GM12878 (cell line): ENCODE results near the gene FOXA2. TPM values are rescaled to one million over a fixed set of nuclear protein-coding genes. Genes with fewer than 3 reads are reported as not detected.

ENCODE experiments used
- ATAC-seq: fragments of 200-7000 bp; cut with Tn5 transposase; 3 replicates; pipeline ENCODE4 v1.9.1; 2020; ENCODE audit warnings: mild to moderate bottlenecking, moderate library complexity
- BruUV-seq: library from RNA; stranded (reverse); fragments of 400-500 nt; replicated peaks from 2 replicates; lab custom pipeline; 2021; lab: Mats Ljungman, UMichigan
- CTCF ChIA-PET: fragments of 300-600 bp; sonication (Branson Sonifier 250); formaldehyde crosslinking; extraction: SDS; loops from one replicate; lab custom pipeline; 2021; ENCODE audit warnings: inconsistent platforms; lab: Yijun Ruan, JAX
- POLR2A ChIA-PET: fragments of 350-600 bp; formaldehyde crosslinking; extraction: SDS; loops from one replicate; lab custom pipeline; 2021; ENCODE audit warnings: inconsistent platforms; lab: Charles Lee
- RAD21 ChIA-PET: fragments of 300-600 bp; sonication (Branson Sonifier 250); formaldehyde crosslinking; loops from one replicate; lab custom pipeline; 2023; ENCODE audit warnings: antibody characterized with exemption; ENCODE audit not compliant: unreplicated experiment; lab: Charles Lee
- SMC1A ChIA-PET: fragments of 300-600 bp; sonication (Branson Sonifier 250); formaldehyde crosslinking; loops from one replicate; lab custom pipeline; 2023; ENCODE audit not compliant: unreplicated experiment, uncharacterized antibody; lab: Charles Lee
- DNase-seq: peaks from one replicate; pipeline ENCODE4 v3.0.0-alpha.2; 2011; ENCODE audit warnings: low read depth, low spot score
- FAIRE-seq: peaks from 3 replicates; lab custom pipeline; 2011; peaks lifted over from hg19 to GRCh38; lab: Jason Lieb, UNC
- H2AFZ ChIP-seq: 2 replicates; pipeline ENCODE4 v1.6.0; 2011; ENCODE audit warnings: low read depth, low read length, control low read depth; ENCODE audit not compliant: control insufficient read depth
- H3K27ac ChIP-seq: 2 replicates; pipeline ENCODE4 v1.5.1; 2011; ENCODE audit warnings: control low read depth; ENCODE audit not compliant: control insufficient read depth, insufficient read depth
- H3K27me3 ChIP-seq, 2 experiments: replicated peaks in 1 of 2; 2 replicates each; pipeline versions ENCODE4 v1.6.0 to v1.6.1; 2011; ENCODE audit warnings: low read length in 1 of 2; ENCODE audit not compliant: control insufficient read depth in 2 of 2, insufficient read depth in 2 of 2
- H3K36me3 ChIP-seq, 2 experiments: 2 replicates each; pipeline ENCODE4 v1.5.1; 2011; ENCODE audit warnings: low read length in 1 of 2; ENCODE audit not compliant: control insufficient read depth in 2 of 2, insufficient read depth in 2 of 2
- H3K4me1 ChIP-seq: 2 replicates; pipeline ENCODE4 v1.6.1; 2011; ENCODE audit warnings: mild to moderate bottlenecking, low read length, moderate library complexity, mixed read lengths; ENCODE audit not compliant: control insufficient read depth, insufficient read depth
- H3K4me2 ChIP-seq: 2 replicates; pipeline ENCODE4 v1.6.0; 2011; ENCODE audit warnings: control low read depth; ENCODE audit not compliant: control insufficient read depth, insufficient read depth
- H3K4me3 ChIP-seq: fragments of 200-600 bp; sonication (generic); 2 replicates; pipeline ENCODE4 v1.5.1; 2016
- H3K79me2 ChIP-seq: 2 replicates; pipeline ENCODE4 v1.6.0; 2011; ENCODE audit warnings: low read length; ENCODE audit not compliant: control insufficient read depth, insufficient read depth
- H3K9ac ChIP-seq: 2 replicates; pipeline ENCODE4 v1.8.0; 2011; ENCODE audit warnings: low read length, control low read depth, mixed read lengths; ENCODE audit not compliant: control insufficient read depth, insufficient read depth
- H3K9me3 ChIP-seq: replicated peaks from 3 replicates; pipeline ENCODE4 v1.5.1; 2011; ENCODE audit warnings: mild to moderate bottlenecking, low read length; ENCODE audit not compliant: control insufficient read depth, insufficient read depth
- H4K20me1 ChIP-seq: 2 replicates; pipeline ENCODE4 v1.6.0; 2011; ENCODE audit not compliant: control insufficient read depth, insufficient read depth
- BHLHE40 ChIP-seq, 2 experiments: fragments of 450-650 bp in 1 of 2; IDR thresholded peaks; 2 replicates each; pipeline ENCODE4 v1.6.1; 2011 to 2017; ENCODE audit warnings: low read depth in 2 of 2, borderline replicate concordance in 1 of 2, improper control_type of control experiment in 1 of 2, low read length in 1 of 2, mild to moderate bottlenecking in 1 of 2
- CEBPB ChIP-seq, 2 experiments: fragments of 150-350 bp in 1 of 2; IDR thresholded peaks; 2 replicates each; pipeline ENCODE4 v1.6.1; 2012 to 2014; ENCODE audit warnings: low read depth in 2 of 2, low read length in 2 of 2, borderline replicate concordance in 1 of 2, inconsistent platforms in 1 of 2
- CHD2 ChIP-seq: IDR thresholded peaks from 2 replicates; pipeline ENCODE4 v1.6.1; 2011; ENCODE audit warnings: low read depth, low read length, improper control_type of control experiment, borderline replicate concordance
- GATAD2B ChIP-seq: fragments of 450-650 bp; conservative IDR thresholded peaks from 2 replicates; pipeline ENCODE4 v1.6.1; 2017; ENCODE audit warnings: low read depth, mild to moderate bottlenecking, moderate library complexity
- NR2F1 ChIP-seq: fragments of 450-650 bp; conservative IDR thresholded peaks from 2 replicates; pipeline ENCODE4 v1.6.1; 2017; ENCODE audit warnings: mild to moderate bottlenecking
- RB1 ChIP-seq: fragments of 450-650 bp; formaldehyde crosslinking; IDR thresholded peaks from 2 replicates; pipeline ENCODE4 v1.6.1; 2017; ENCODE audit warnings: mild to moderate bottlenecking, borderline replicate concordance
- SIX5 ChIP-seq: IDR thresholded peaks from 2 replicates; pipeline ENCODE4 v1.6.1; 2011; ENCODE audit warnings: mild to moderate bottlenecking, low read depth, low read length, moderate library complexity; ENCODE audit not compliant: severe bottlenecking
- SMARCA5 ChIP-seq: fragments of 450-650 bp; IDR thresholded peaks from 2 replicates; pipeline ENCODE4 v1.6.1; 2017; ENCODE audit warnings: mild to moderate bottlenecking
- ZNF207 ChIP-seq: fragments of 450-650 bp; IDR thresholded peaks from 2 replicates; pipeline ENCODE4 v1.6.1; 2014; ENCODE audit warnings: antibody characterized with exemption, mild to moderate bottlenecking, borderline replicate concordance
- ZNF274 ChIP-seq: IDR thresholded peaks from one replicate; pipeline ENCODE4 v1.8.0; 2011; ENCODE audit not compliant: insufficient read length, insufficient read depth
- WGBS: methylation state at CpG from one replicate; pipeline ENCODE4 v1.1.6; 2016; ENCODE audit warnings: low lambda C conversion rate; ENCODE audit not compliant: insufficient replicate concordance, insufficient coverage; ENCODE audit errors: missing lambda C conversion rate; 5-methylcytosine and 5-hydroxymethylcytosine counted together
- in situ Hi-C: fragments of 300-500 bp; cut with MboI; formaldehyde crosslinking; loops from 9 replicates; pipeline ENCODE4 v1.14.3; 2018; ENCODE audit warnings: mixed read lengths
- intact Hi-C: fragments of 100-400 bp; cut with micrococcal nuclease; formaldehyde crosslinking; loops from one replicate; pipeline ENCODE4 v1.14.2; 2022; ENCODE audit not compliant: unreplicated experiment
- polyA plus RNA-seq, 11 experiments: library from polyadenylated mRNA; depleted of rRNA in 4 of 11; unstranded in 6 of 11; stranded (reverse) in 5 of 11; fragments of >200 nt; fragmentation: Nextera tagmentation in 4 of 11; fragmentation: Illumina TruSeq in 1 of 11; extraction: Ambion mirVana in 4 of 11; extraction: Trizol in 1 of 11; gene quantifications; 1 replicate in 1 of 11; 2 replicates in 10 of 11; pipeline versions ENCODE4 v1.2.1 to v1.2.3, GENCODE V29; 2011 to 2016; ENCODE audit warnings: inconsistent platforms in 2 of 11, missing spikeins in 2 of 11, low read depth in 1 of 11
- total RNA-seq, 4 experiments: library from RNA; depleted of rRNA in 3 of 4; stranded (reverse); fragments of >200 nt in 3 of 4; fragmentation: Illumina TruSeq in 1 of 4; extraction: Trizol in 1 of 4; gene quantifications; 2 replicates each; pipeline versions ENCODE4 v1.2.1 to v1.2.3, GENCODE V29; 2013 to 2021
- TF ChIP-seq, protein P1 (sequence below): fragments of 450-650 bp; formaldehyde crosslinking; IDR thresholded peaks from 2 replicates; pipeline ENCODE4 v1.4.0; 2022; ENCODE audit warnings: mild to moderate bottlenecking, moderate library complexity
- TF ChIP-seq, protein P2 (sequence below): IDR thresholded peaks from 2 replicates; pipeline ENCODE4 v1.6.1; 2011; ENCODE audit warnings: borderline replicate concordance, low read depth, mild to moderate bottlenecking, moderate library complexity, low read length; ENCODE audit not compliant: insufficient read depth, poor library complexity, severe bottlenecking

Gene FOXA2
- total and polyA plus RNA-seq, 10 of the 15 experiments (the other 5 are each of a cell fraction or from before 2014, with no cell fraction given): not detected

DNA sequence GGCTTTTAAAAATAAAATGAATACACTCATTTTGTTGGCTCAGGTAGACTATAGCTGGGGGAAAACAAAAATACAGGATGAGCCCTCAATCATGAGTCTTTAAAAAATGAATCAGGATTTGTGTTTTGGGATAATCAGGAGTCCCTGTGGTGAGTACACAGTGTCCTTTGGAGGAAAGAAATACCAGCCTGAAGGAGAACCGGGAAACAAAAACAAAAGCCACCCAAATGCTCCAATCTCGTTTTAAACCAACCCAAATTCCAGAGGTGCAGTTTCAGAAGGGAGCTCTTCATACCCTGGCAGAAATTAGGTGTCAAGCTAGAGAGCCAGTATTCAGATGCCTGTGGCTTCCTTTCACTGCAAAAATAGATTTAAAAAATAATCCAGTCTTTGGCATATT is 23.3 kb upstream of the FOXA2 start:
- no peak overlapping the region for H3K27ac ChIP-seq
- BruUV-seq: no TSS peak
- in situ Hi-C loops: no loop called here
- no peaks in the 10 kb centered on the region for H3K9me3 ChIP-seq
- H3K9ac ChIP-seq: no peak overlapping the region
- ChIA-PET CTCF (interaction anchor here (0.5 kb wide), 1 partner anchor 21 kb away, joined by 3 read pairs; no protein-coding TSS in a partner anchor), SMC1A (no interaction called here), RAD21 (no interaction called here), POLR2A (no interaction called here)
- FAIRE-seq: no peak
- H3K4me2 ChIP-seq: no peak overlapping the region
- no peaks in the 10 kb centered on the region for H3K36me3 ChIP-seq
- intact Hi-C loops: no loop called here
- no peak for ATAC-seq
- no peak for DNase-seq
- H3K79me2 ChIP-seq: no peaks in the 10 kb centered on the region
- TF ChIP-seq ZNF274 (no peak), CHD2 (no peak), GATAD2B (no peak), SIX5 (no peak), CEBPB (IDR thresholded peaks at IDR 0.05; ENCODE audit: borderline replicate concordance in 1 of 2, low read depth in 2 of 2, low read length in 2 of 2) (no peak), NR2F1 (no peak), ZNF207 (no peak), BHLHE40 (IDR thresholded peaks at IDR 0.05; ENCODE audit: borderline replicate concordance in 1 of 2, low read depth in 2 of 2, low read length in 1 of 2) (no peak), SMARCA5 (no peak), RB1 (no peak)
- TF ChIP-seq, protein P1, sequence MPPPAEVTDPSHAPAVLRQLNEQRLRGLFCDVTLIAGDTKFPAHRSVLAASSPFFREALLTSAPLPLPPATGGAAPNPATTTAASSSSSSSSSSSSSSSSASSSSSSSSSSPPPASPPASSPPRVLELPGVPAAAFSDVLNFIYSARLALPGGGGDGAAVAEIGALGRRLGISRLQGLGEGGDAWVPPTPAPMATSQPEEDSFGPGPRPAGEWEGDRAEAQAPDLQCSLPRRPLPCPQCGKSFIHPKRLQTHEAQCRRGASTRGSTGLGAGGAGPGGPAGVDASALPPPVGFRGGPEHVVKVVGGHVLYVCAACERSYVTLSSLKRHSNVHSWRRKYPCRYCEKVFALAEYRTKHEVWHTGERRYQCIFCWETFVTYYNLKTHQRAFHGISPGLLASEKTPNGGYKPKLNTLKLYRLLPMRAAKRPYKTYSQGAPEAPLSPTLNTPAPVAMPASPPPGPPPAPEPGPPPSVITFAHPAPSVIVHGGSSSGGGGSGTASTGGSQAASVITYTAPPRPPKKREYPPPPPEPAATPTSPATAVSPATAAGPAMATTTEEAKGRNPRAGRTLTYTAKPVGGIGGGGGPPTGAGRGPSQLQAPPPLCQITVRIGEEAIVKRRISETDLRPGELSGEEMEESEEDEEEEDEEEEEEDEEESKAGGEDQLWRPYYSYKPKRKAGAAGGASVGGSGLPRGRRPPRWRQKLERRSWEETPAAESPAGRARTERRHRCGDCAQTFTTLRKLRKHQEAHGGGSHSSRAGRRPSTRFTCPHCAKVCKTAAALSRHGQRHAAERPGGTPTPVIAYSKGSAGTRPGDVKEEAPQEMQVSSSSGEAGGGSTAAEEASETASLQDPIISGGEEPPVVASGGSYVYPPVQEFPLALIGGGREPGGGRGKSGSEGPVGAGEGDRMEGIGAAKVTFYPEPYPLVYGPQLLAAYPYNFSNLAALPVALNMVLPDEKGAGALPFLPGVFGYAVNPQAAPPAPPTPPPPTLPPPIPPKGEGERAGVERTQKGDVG: no peak
- TF ChIP-seq, protein P2, sequence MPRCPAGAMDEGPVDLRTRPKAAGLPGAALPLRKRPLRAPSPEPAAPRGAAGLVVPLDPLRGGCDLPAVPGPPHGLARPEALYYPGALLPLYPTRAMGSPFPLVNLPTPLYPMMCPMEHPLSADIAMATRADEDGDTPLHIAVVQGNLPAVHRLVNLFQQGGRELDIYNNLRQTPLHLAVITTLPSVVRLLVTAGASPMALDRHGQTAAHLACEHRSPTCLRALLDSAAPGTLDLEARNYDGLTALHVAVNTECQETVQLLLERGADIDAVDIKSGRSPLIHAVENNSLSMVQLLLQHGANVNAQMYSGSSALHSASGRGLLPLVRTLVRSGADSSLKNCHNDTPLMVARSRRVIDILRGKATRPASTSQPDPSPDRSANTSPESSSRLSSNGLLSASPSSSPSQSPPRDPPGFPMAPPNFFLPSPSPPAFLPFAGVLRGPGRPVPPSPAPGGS: no peak
- H3K27me3 ChIP-seq: peaks cover 0 to 2% of the 10 kb centered on the region in 2 experiments; a peak in 1 of 4 replicates
- no peak overlapping the region for H3K4me3 ChIP-seq
- H2AFZ ChIP-seq: no peak overlapping the region
- no peaks in the 10 kb centered on the region for H4K20me1 ChIP-seq
- no peaks in the 10 kb centered on the region for H3K4me1 ChIP-seq
- WGBS: 25% methylated on average over 2 of the region's 2 CpGs
